H1 (cell line): Measurements from ENCODE around the gene AGPAT4. TPM values are rescaled to one million over a fixed set of nuclear protein-coding genes. Genes with fewer than 3 reads are reported as not detected.

ENCODE experiments used
- CTCF ChIA-PET: fragments of 300-600 bp; sonication (Branson Sonifier 250); formaldehyde crosslinking; loops from one replicate; lab custom pipeline; 2021; ENCODE audit not compliant: partially characterized antibody; lab: Charles Lee
- POLR2A ChIA-PET: fragments of 300-600 bp; sonication (Branson Sonifier 250); formaldehyde crosslinking; loops from one replicate; lab custom pipeline; 2021; ENCODE audit warnings: inconsistent platforms; ENCODE audit not compliant: partially characterized antibody; lab: Charles Lee
- DNase-seq, 2 experiments: peaks; one replicate each; pipeline versions ENCODE4 v3.0.0 to v3.0.0-alpha.2; 2010 to 2022; ENCODE audit warnings: low spot score in 2 of 2, low read depth in 1 of 2, mixed read lengths in 1 of 2
- FAIRE-seq: peaks from 2 replicates; lab custom pipeline; 2011; peaks lifted over from hg19 to GRCh38; lab: Jason Lieb, UNC
- H2AFZ ChIP-seq: 2 replicates; pipeline ENCODE4 v1.8.1; 2012; ENCODE audit warnings: low read length, inconsistent platforms
- H2AK5ac ChIP-seq: 2 replicates; pipeline ENCODE4 v1.6.1; 2013; ENCODE audit warnings: low read depth, low read length
- H2BK120ac ChIP-seq: replicated peaks from 2 replicates; pipeline ENCODE3; 2013; ENCODE audit warnings: low read depth, low read length, inconsistent platforms
- H2BK12ac ChIP-seq: 2 replicates; pipeline ENCODE4 v1.6.1; 2013; ENCODE audit warnings: low read depth, low read length
- H2BK15ac ChIP-seq: 2 replicates; pipeline ENCODE4 v1.6.1; 2013; ENCODE audit warnings: low read length
- H2BK20ac ChIP-seq: 2 replicates; pipeline ENCODE4 v1.6.1; 2013; ENCODE audit warnings: low read length
- H2BK5ac ChIP-seq: 2 replicates; pipeline ENCODE4 v1.6.1; 2013; ENCODE audit warnings: low read depth, low read length
- H3K14ac ChIP-seq: 2 replicates; pipeline ENCODE4 v1.6.1; 2013; ENCODE audit warnings: inconsistent platforms; ENCODE audit not compliant: insufficient read length
- H3K18ac ChIP-seq: 2 replicates; pipeline ENCODE4 v1.6.1; 2013; ENCODE audit warnings: low read length; ENCODE audit errors: extremely low read depth
- H3K23ac ChIP-seq: 2 replicates; pipeline ENCODE4 v1.6.1; 2013; ENCODE audit warnings: inconsistent platforms; ENCODE audit not compliant: insufficient read length
- H3K23me2 ChIP-seq: 2 replicates; pipeline ENCODE4 v1.6.1; 2013; ENCODE audit warnings: low read depth, low read length
- H3K27ac ChIP-seq: 2 replicates; pipeline ENCODE4 v1.6.1; 2011; ENCODE audit warnings: low read depth, low read length, inconsistent platforms
- H3K27me3 ChIP-seq, 4 experiments: replicated peaks in 1 of 4; 1 replicate in 1 of 4; 2 replicates in 3 of 4; pipeline versions ENCODE4 v1.6.1 to v1.8.1; 2011 to 2013; ENCODE audit warnings: low read length in 3 of 4, mild to moderate bottlenecking in 3 of 4, inconsistent platforms in 2 of 4, mixed read lengths in 2 of 4, moderate library complexity in 1 of 4; ENCODE audit not compliant: control insufficient read depth in 3 of 4, insufficient read depth in 3 of 4; ENCODE audit errors: extremely low read depth in 1 of 4
- H3K36me3 ChIP-seq, 4 experiments: 2 replicates each; pipeline versions ENCODE4 v1.6.1 to v1.8.1; 2011 to 2013; ENCODE audit warnings: mild to moderate bottlenecking in 4 of 4, low read length in 3 of 4, moderate library complexity in 2 of 4, control low read depth in 1 of 4, inconsistent platforms in 1 of 4; ENCODE audit not compliant: insufficient read depth in 4 of 4, control insufficient read depth in 2 of 4
- H3K4ac ChIP-seq: replicated peaks from 2 replicates; pipeline ENCODE3; 2013; ENCODE audit warnings: low read length, low read depth, mixed read lengths, inconsistent platforms; ENCODE audit not compliant: insufficient read length
- H3K4me1 ChIP-seq, 4 experiments: replicated peaks in 1 of 4; 1 replicate in 1 of 4; 2 replicates in 3 of 4; pipeline versions ENCODE4 v1.6.1 to v1.8.1; 2011 to 2013; ENCODE audit warnings: low read length in 3 of 4, inconsistent platforms in 2 of 4, mixed read lengths in 1 of 4; ENCODE audit not compliant: insufficient read depth in 4 of 4, control insufficient read depth in 3 of 4
- H3K4me2 ChIP-seq, 2 experiments: 2 replicates each; pipeline versions ENCODE4 v1.6.1 to v1.8.1; 2011 to 2013; ENCODE audit warnings: low read depth in 2 of 2, low read length in 2 of 2, control low read depth in 1 of 2, inconsistent platforms in 1 of 2, mild to moderate bottlenecking in 1 of 2; ENCODE audit not compliant: insufficient read depth in 1 of 2
- H3K4me3 ChIP-seq, 4 experiments: fragments of 200-600, 300-600 bp in 1 of 4; sonication (generic), shearing (Covaris generic), sonication (Bioruptor Twin) in 1 of 4; 2 replicates each; pipeline versions ENCODE4 v1.5.1 to v1.8.1; 2011 to 2016; ENCODE audit warnings: low read length in 4 of 4, low read depth in 3 of 4, control low read depth in 2 of 4, inconsistent platforms in 2 of 4, mild to moderate bottlenecking in 2 of 4, mixed read lengths in 1 of 4, moderate library complexity in 1 of 4; ENCODE audit not compliant: insufficient read depth in 2 of 4; ENCODE audit errors: extremely low read depth in 1 of 4
- H3K56ac ChIP-seq: replicated peaks from 2 replicates; pipeline ENCODE3; 2013; ENCODE audit warnings: low read depth, mild to moderate bottlenecking, mixed read lengths, low read length, inconsistent platforms; ENCODE audit not compliant: insufficient read length
- H3K79me1 ChIP-seq: 2 replicates; pipeline ENCODE4 v1.6.1; 2013; ENCODE audit warnings: low read depth, low read length, control low read depth
- H3K79me2 ChIP-seq, 2 experiments: 2 replicates each; pipeline versions ENCODE4 v1.6.1 to v1.8.1; 2012 to 2013; ENCODE audit warnings: low read length in 2 of 2, mild to moderate bottlenecking in 2 of 2, inconsistent platforms in 1 of 2; ENCODE audit not compliant: insufficient read depth in 2 of 2, control insufficient read depth in 1 of 2
- H3K9ac ChIP-seq, 4 experiments: replicated peaks in 1 of 4; 1 replicate in 1 of 4; 2 replicates in 3 of 4; pipeline versions ENCODE4 v1.6.1 to v1.8.1; 2011 to 2013; ENCODE audit warnings: low read depth in 3 of 4, low read length in 3 of 4, control low read depth in 2 of 4, mild to moderate bottlenecking in 2 of 4, moderate library complexity in 2 of 4, inconsistent platforms in 1 of 4; ENCODE audit errors: extremely low read depth in 1 of 4
- H3K9me3 ChIP-seq, 2 experiments: 2 replicates each; pipeline versions ENCODE4 v1.6.1 to v1.8.1; 2012 to 2013; ENCODE audit warnings: mild to moderate bottlenecking in 2 of 2, moderate library complexity in 2 of 2, control low read depth in 1 of 2, inconsistent platforms in 1 of 2, low read depth in 1 of 2, low read length in 1 of 2, mixed read lengths in 1 of 2; ENCODE audit not compliant: insufficient read depth in 2 of 2
- H4K20me1 ChIP-seq, 2 experiments: replicated peaks in 1 of 2; 2 replicates each; pipeline versions ENCODE3 to v1.8.1; 2011 to 2013; ENCODE audit warnings: inconsistent platforms in 2 of 2, low read length in 2 of 2, mild to moderate bottlenecking in 1 of 2; ENCODE audit not compliant: insufficient read depth in 2 of 2, control insufficient read depth in 1 of 2
- H4K5ac ChIP-seq: 2 replicates; pipeline ENCODE4 v1.6.1; 2013; ENCODE audit warnings: low read length, low read depth, mixed read lengths, inconsistent platforms; ENCODE audit not compliant: insufficient read length
- H4K8ac ChIP-seq: 2 replicates; pipeline ENCODE4 v1.8.0; 2013; ENCODE audit warnings: mild to moderate bottlenecking, moderate library complexity, low read length, inconsistent platforms; ENCODE audit not compliant: insufficient read depth; ENCODE audit errors: extremely low read depth
- H4K91ac ChIP-seq: replicated peaks from 2 replicates; pipeline ENCODE3; 2013; ENCODE audit warnings: low read length, mixed read lengths, inconsistent platforms; ENCODE audit not compliant: insufficient read length
- CHD1 ChIP-seq: IDR thresholded peaks from 2 replicates; pipeline ENCODE4 v1.6.1; 2012; ENCODE audit warnings: low read depth, low read length, improper control_type of control experiment
- CTBP2 ChIP-seq: IDR thresholded peaks from 2 replicates; pipeline ENCODE4 v1.7.0; 2011; ENCODE audit warnings: borderline replicate concordance, mild to moderate bottlenecking, moderate library complexity, mixed read lengths, low read length; ENCODE audit not compliant: insufficient read depth, insufficient read length
- CTCF ChIP-seq, 3 experiments: IDR thresholded peaks; 1 replicate in 2 of 3; 2 replicates in 1 of 3; pipeline versions ENCODE4 v1.5.1 to v1.6.1; 2011; ENCODE audit warnings: low read length in 3 of 3, mild to moderate bottlenecking in 3 of 3, inconsistent platforms in 2 of 3, low read depth in 1 of 3, moderate library complexity in 1 of 3; ENCODE audit not compliant: insufficient read depth in 1 of 3; ENCODE audit errors: control extremely low read depth in 1 of 3
- GTF2F1 ChIP-seq: IDR thresholded peaks from 2 replicates; pipeline ENCODE4 v1.6.1; 2012; ENCODE audit warnings: low read depth, low read length, improper control_type of control experiment, borderline replicate concordance
- HDAC6 ChIP-seq: IDR thresholded peaks from one replicate; pipeline ENCODE4 v1.7.1; 2012; ENCODE audit warnings: low read depth, mild to moderate bottlenecking, inconsistent platforms, low read length, moderate library complexity
- MAFK ChIP-seq: IDR thresholded peaks from 2 replicates; pipeline ENCODE4 v1.6.1; 2012; ENCODE audit warnings: low read depth, mild to moderate bottlenecking, improper control_type of control experiment, low read length
- NRF1 ChIP-seq: IDR thresholded peaks from 2 replicates; pipeline ENCODE4 v1.6.1; 2011; ENCODE audit warnings: mild to moderate bottlenecking, low read depth, low read length, improper control_type of control experiment
- POU5F1 ChIP-seq: IDR thresholded peaks from 2 replicates; pipeline ENCODE4 v1.6.1; 2011; ENCODE audit warnings: low read depth, mild to moderate bottlenecking, low read length, moderate library complexity
- RBBP5 ChIP-seq: IDR thresholded peaks from 2 replicates; pipeline ENCODE4 v1.7.1; 2012; ENCODE audit warnings: low read depth, mild to moderate bottlenecking, inconsistent platforms, low read length, moderate library complexity, borderline replicate concordance
- WGBS, 2 experiments: shearing (Covaris generic) in 1 of 2; methylation state at CpG; one replicate each; pipeline versions ENCODE4 v1.1.6 to v1.1.7; 2013 to 2015; ENCODE audit warnings: low lambda C conversion rate in 2 of 2, mixed read lengths in 2 of 2, inconsistent platforms in 1 of 2, low coverage in 1 of 2, missing lambda C conversion rate in 1 of 2; ENCODE audit not compliant: insufficient replicate concordance in 2 of 2, insufficient coverage in 1 of 2, insufficient read length in 1 of 2; ENCODE audit errors: extremely low coverage in 1 of 2, missing lambda C conversion rate in 1 of 2; 5-methylcytosine and 5-hydroxymethylcytosine counted together
- polyA plus RNA-seq, 7 experiments: library from polyadenylated mRNA; depleted of rRNA in 3 of 7; stranded (reverse) in 5 of 7; unstranded in 2 of 7; fragments of >200 nt in 5 of 7; fragments of 200-250 nt in 2 of 7; gene quantifications; 1 replicate in 5 of 7; 2 replicates in 1 of 7; 4 replicates in 1 of 7; pipeline versions ENCODE4 v1.2.1 to v1.2.3, GENCODE V29; 2011 to 2013; ENCODE audit warnings: missing spikeins in 2 of 7, mixed read lengths in 2 of 7
- total RNA-seq: library from RNA; stranded (reverse); fragmentation: NEBNext Ultra II Directional; extraction: Animal tissue kit (Norgen Biotek cat#: 25700); gene quantifications from 2 replicates; pipeline ENCODE4 v1.2.1, GENCODE V29; 2021
- TF ChIP-seq, protein P1 (sequence below): IDR thresholded peaks from 2 replicates; pipeline ENCODE4 v1.6.1; 2011; ENCODE audit warnings: low read depth, mild to moderate bottlenecking, low read length; ENCODE audit not compliant: insufficient read depth

AGPAT4 gene
- total and polyA plus RNA-seq, 2 of the 8 experiments (the other 6 are each of a cell fraction or from before 2014, with no cell fraction given): 13.5 to 23.8 TPM

DNA sequence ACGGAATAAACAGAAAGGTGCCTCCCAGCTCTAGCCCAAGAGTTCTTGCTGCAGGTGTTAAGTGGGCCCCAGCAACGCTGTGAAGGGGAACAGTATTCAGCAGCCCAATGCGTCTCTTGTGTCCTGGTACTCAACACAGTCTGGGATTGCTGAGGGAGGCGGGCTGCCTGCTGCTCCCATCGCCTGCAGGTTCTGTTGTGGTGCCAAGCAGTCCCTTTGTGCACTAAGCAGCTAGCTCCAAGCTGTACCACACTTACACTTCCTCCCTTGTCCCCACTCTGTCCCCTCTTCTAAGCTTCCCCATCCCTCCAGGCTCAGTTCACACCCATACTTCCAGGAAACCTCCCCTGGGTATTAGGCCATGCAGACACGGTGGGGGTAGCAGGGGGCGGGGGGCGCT, 92.7 kb downstream of the AGPAT4 start:
- no peaks in the 10 kb centered on the region for H3K79me2 ChIP-seq
- DNase-seq (no peak), FAIRE-seq (no peak)
- H3K4me1 ChIP-seq: no peaks in the 10 kb centered on the region
- no peak overlapping the region for H4K8ac ChIP-seq
- H3K23ac ChIP-seq: no peak overlapping the region
- no peak overlapping the region for H2BK120ac ChIP-seq
- H3K79me1 ChIP-seq: no peaks in the 10 kb centered on the region
- H3K4me3 ChIP-seq: no peak overlapping the region
- peaks cover 32% of the 10 kb centered on the region in 2 experiments for H3K9me3 ChIP-seq
- H3K27ac ChIP-seq: no peak overlapping the region
- no peak overlapping the region for H2BK15ac ChIP-seq
- H4K5ac ChIP-seq: no peak overlapping the region
- H4K20me1 ChIP-seq: peaks cover 0 to 3% of the 10 kb centered on the region in 2 experiments
- no peak overlapping the region for H3K4me2 ChIP-seq
- no peak overlapping the region for H3K18ac ChIP-seq
- H3K9ac ChIP-seq: no peak overlapping the region
- 92% methylated on average over 8 of the region's 8 CpGs; no CpG with 5 or more reads in 1 of the 2 experiments for WGBS, 2 experiments
- POLR2A ChIA-PET: interaction anchor here (2.5 kb wide), 1 partner anchor 93 kb away, joined by 9 read pairs; the partner anchor contains the start of gene AGPAT4
- H2BK20ac ChIP-seq: no peak overlapping the region
- H2AK5ac ChIP-seq: no peak overlapping the region
- H2BK12ac ChIP-seq: no peak overlapping the region
- no peak overlapping the region for H3K56ac ChIP-seq
- H2AFZ ChIP-seq: no peak overlapping the region
- no peak overlapping the region for H2BK5ac ChIP-seq
- CTCF ChIA-PET: interaction anchor here (0.8 to 1.6 kb wide), 3 partner anchors 13 to 93 kb away, joined by 3 to 4 read pairs (median 3); partner anchors contain the start of gene AGPAT4
- no peak overlapping the region for H3K4ac ChIP-seq
- H3K27me3 ChIP-seq: no peaks in the 10 kb centered on the region; a peak in 1 of 7 replicates
- H3K36me3 ChIP-seq: peaks cover 0 to 33% (median 14%) of the 10 kb centered on the region in 4 experiments; a peak in 5 of 8 replicates
- no peaks in the 10 kb centered on the region; the same call in 1 of the 2 replicates for H3K23me2 ChIP-seq
- no peak overlapping the region for H3K14ac ChIP-seq
- H4K91ac ChIP-seq: no peak overlapping the region
- TF ChIP-seq, protein P1, sequence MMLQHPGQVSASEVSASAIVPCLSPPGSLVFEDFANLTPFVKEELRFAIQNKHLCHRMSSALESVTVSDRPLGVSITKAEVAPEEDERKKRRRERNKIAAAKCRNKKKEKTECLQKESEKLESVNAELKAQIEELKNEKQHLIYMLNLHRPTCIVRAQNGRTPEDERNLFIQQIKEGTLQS: no peak
- no peak for TF ChIP-seq HDAC6
- TF ChIP-seq NRF1: no peak
- no peak for TF ChIP-seq MAFK
- no peak for TF ChIP-seq CHD1
- TF ChIP-seq GTF2F1: no peak
- no peak for TF ChIP-seq CTBP2
- TF ChIP-seq RBBP5: no peak
- no peak for TF ChIP-seq CTCF (IDR thresholded peaks at IDR 0.05; ENCODE audit: control extremely low read depth in 1 of 3, insufficient read depth in 1 of 3, low read depth in 1 of 3, low read length in 3 of 3)
- TF ChIP-seq POU5F1: no peak
